ENCODE results near the gene TIFAB.

DNA sequence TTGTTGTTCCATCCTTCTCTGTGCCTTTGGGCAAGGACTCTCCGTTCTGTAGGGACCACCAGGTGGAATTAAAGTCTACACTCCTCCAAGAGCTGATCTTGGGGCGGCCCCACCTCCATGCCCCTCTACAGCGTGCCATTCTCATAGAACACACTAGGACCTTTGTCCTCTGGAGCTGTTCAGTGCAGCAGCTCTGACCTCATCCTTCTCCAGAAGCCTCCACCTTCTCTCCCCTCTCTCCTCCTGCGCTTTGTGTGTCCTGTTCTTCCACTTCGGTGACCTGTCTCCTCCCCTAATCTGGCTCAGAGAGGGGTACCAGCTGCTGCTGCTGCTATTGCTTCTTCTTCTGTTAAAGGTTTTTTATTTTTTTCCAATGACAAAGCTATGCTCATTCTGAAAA lies 51.3 kb downstream of the TIFAB start:
- TF ChIP-seq CTCF (IDR thresholded peaks at IDR 0.05) (no peak), POLR2A (IDR thresholded peaks at IDR 0.05) (no peak), POLR2AphosphoS5 (IDR thresholded peaks at IDR 0.05) (no peak), EP300 (IDR thresholded peaks at IDR 0.05) (no peak)
